H1 (cell line): Measurements from ENCODE around the gene RANBP2. TPM values are rescaled to one million over a fixed set of nuclear protein-coding genes. Genes with fewer than 3 reads are reported as not detected.

Source experiments
- ATF3 ChIP-seq: IDR thresholded peaks from 2 replicates; pipeline ENCODE4 v1.6.1; 2011; ENCODE audit warnings: low read depth, mild to moderate bottlenecking, low read length; ENCODE audit not compliant: insufficient read depth
- BCL11A ChIP-seq, 2 experiments: IDR thresholded peaks; one replicate each; pipeline ENCODE4 v1.6.1; 2011; ENCODE audit warnings: low read depth in 2 of 2, low read length in 2 of 2, mild to moderate bottlenecking in 2 of 2
- CEBPB ChIP-seq: IDR thresholded peaks from 2 replicates; pipeline ENCODE4 v1.6.1; 2012; ENCODE audit warnings: low read depth, low read length
- CTBP2 ChIP-seq: IDR thresholded peaks from 2 replicates; pipeline ENCODE4 v1.7.0; 2011; ENCODE audit warnings: borderline replicate concordance, mild to moderate bottlenecking, moderate library complexity, mixed read lengths, low read length; ENCODE audit not compliant: insufficient read depth, insufficient read length
- EP300 ChIP-seq, 2 experiments: IDR thresholded peaks; 1 replicate in 1 of 2; 2 replicates in 1 of 2; pipeline ENCODE4 v1.6.1; 2011 to 2012; ENCODE audit warnings: low read depth in 2 of 2, low read length in 2 of 2, mild to moderate bottlenecking in 2 of 2, borderline replicate concordance in 1 of 2, inconsistent platforms in 1 of 2, moderate library complexity in 1 of 2
- EZH2 ChIP-seq: fragments of 200-600 bp; sonication (generic); IDR thresholded peaks from 2 replicates; pipeline ENCODE4 v1.7.1; 2012; ENCODE audit warnings: low read depth, mild to moderate bottlenecking, moderate library complexity, low read length, inconsistent platforms; ENCODE audit not compliant: severe bottlenecking
- JUN ChIP-seq: IDR thresholded peaks from 2 replicates; pipeline ENCODE4 v1.6.1; 2011; ENCODE audit warnings: low read depth, mild to moderate bottlenecking, improper control_type of control experiment, low read length
- JUND ChIP-seq: IDR thresholded peaks from 2 replicates; pipeline ENCODE4 v1.6.1; 2011; ENCODE audit warnings: mild to moderate bottlenecking, improper control_type of control experiment, low read length
- KDM1A ChIP-seq: fragments of 200-600, 300-600 bp; sonication (generic); IDR thresholded peaks from 2 replicates; pipeline ENCODE4 v1.7.1; 2016; ENCODE audit warnings: mild to moderate bottlenecking, low read length, borderline replicate concordance
- KDM5A ChIP-seq: fragments of 200-600 bp; IDR thresholded peaks from 2 replicates; pipeline ENCODE4 v1.7.1; 2012; ENCODE audit warnings: mild to moderate bottlenecking, low read length, inconsistent platforms, mixed read lengths
- MAFK ChIP-seq: IDR thresholded peaks from 2 replicates; pipeline ENCODE4 v1.6.1; 2012; ENCODE audit warnings: low read depth, mild to moderate bottlenecking, improper control_type of control experiment, low read length
- MAX ChIP-seq: IDR thresholded peaks from 2 replicates; pipeline ENCODE4 v1.6.1; 2012; ENCODE audit warnings: inconsistent platforms
- POU5F1 ChIP-seq: IDR thresholded peaks from 2 replicates; pipeline ENCODE4 v1.6.1; 2011; ENCODE audit warnings: low read depth, mild to moderate bottlenecking, low read length, moderate library complexity
- RNF2 ChIP-seq: fragments of 200-900, 300-1000 bp; sonication (generic); IDR thresholded peaks from 2 replicates; pipeline ENCODE4 v1.7.1; 2016; ENCODE audit warnings: borderline replicate concordance, low read depth, mild to moderate bottlenecking, antibody characterized with exemption, low read length; ENCODE audit not compliant: poor library complexity, severe bottlenecking; ENCODE audit errors: missing control alignments
- SIN3A ChIP-seq, 2 experiments: IDR thresholded peaks in 1 of 2; conservative IDR thresholded peaks in 1 of 2; 2 replicates each; pipeline ENCODE4 v1.6.1; 2011 to 2012; ENCODE audit warnings: low read length in 2 of 2, improper control_type of control experiment in 1 of 2, low read depth in 1 of 2, mild to moderate bottlenecking in 1 of 2
- SIX5 ChIP-seq: IDR thresholded peaks from 2 replicates; pipeline ENCODE4 v1.6.1; 2011; ENCODE audit warnings: mild to moderate bottlenecking, low read depth, low read length
- SP4 ChIP-seq: IDR thresholded peaks from 2 replicates; pipeline ENCODE4 v1.6.1; 2012; ENCODE audit warnings: low read length, inconsistent platforms
- TBP ChIP-seq: IDR thresholded peaks from 2 replicates; pipeline ENCODE4 v1.6.1; 2011; ENCODE audit warnings: low read depth, low read length, improper control_type of control experiment
- TEAD4 ChIP-seq: IDR thresholded peaks from 2 replicates; pipeline ENCODE4 v1.6.1; 2012; ENCODE audit warnings: low read depth, low read length, inconsistent platforms, mixed read lengths
- YY1 ChIP-seq: IDR thresholded peaks from 2 replicates; pipeline ENCODE4 v1.6.1; 2011; ENCODE audit warnings: low read depth, mild to moderate bottlenecking, low read length
- polyA plus RNA-seq, 7 experiments: library from polyadenylated mRNA; depleted of rRNA in 3 of 7; stranded (reverse) in 5 of 7; unstranded in 2 of 7; fragments of >200 nt in 5 of 7; fragments of 200-250 nt in 2 of 7; gene quantifications; 1 replicate in 5 of 7; 2 replicates in 1 of 7; 4 replicates in 1 of 7; pipeline versions ENCODE4 v1.2.1 to v1.2.3, GENCODE V29; 2011 to 2013; ENCODE audit warnings: missing spikeins in 2 of 7, mixed read lengths in 2 of 7
- total RNA-seq: library from RNA; stranded (reverse); fragmentation: NEBNext Ultra II Directional; extraction: Animal tissue kit (Norgen Biotek cat#: 25700); gene quantifications from 2 replicates; pipeline ENCODE4 v1.2.1, GENCODE V29; 2021
- TF ChIP-seq, protein P1 (sequence below): IDR thresholded peaks from 2 replicates; pipeline ENCODE4 v1.6.1; 2011; ENCODE audit warnings: low read length, improper control_type of control experiment

Gene RANBP2
- total and polyA plus RNA-seq, 2 of the 8 experiments (the other 6 are each of a cell fraction or from before 2014, with no cell fraction given), result 8.2 to 95.9 TPM

GRCh38 chr2:108719149-108720044 is at the start of gene RANBP2 (continued):
- TF ChIP-seq RNF2 (no peak), KDM1A (no peak), ATF3 (peak; percentile 80), CEBPB (no peak), YY1 (no peak), JUN (no peak), MAFK (no peak), POU5F1 (no peak), EP300 (IDR thresholded peaks at IDR 0.05; ENCODE audit: borderline replicate concordance in 1 of 2, low read depth in 2 of 2, low read length in 2 of 2) (peak in 1 of 2 experiments; percentile 18; a peak in 1 of 3 replicates), BCL11A (IDR thresholded peaks at IDR 0.05; ENCODE audit: low read depth in 2 of 2, low read length in 2 of 2) (no peak), JUND (no peak; the same call in 1 of the 2 replicates), CTBP2 (no peak), SIX5 (no peak), KDM5A (peak; percentile 42; the same call in 1 of the 2 replicates), SP4 (no peak), EZH2 (no peak), TEAD4 (no peak), SIN3A (conservative IDR thresholded peaks at IDR 0.05 in 1 of 2, IDR thresholded peaks at IDR 0.05 in 1 of 2; ENCODE audit: low read depth in 1 of 2, low read length in 2 of 2) (peak in 1 of 2 experiments; percentile 81; a peak in 2 of 4 replicates), MAX (peak; percentile 99), TBP (peak; percentile 93)
- TF ChIP-seq, protein P1, sequence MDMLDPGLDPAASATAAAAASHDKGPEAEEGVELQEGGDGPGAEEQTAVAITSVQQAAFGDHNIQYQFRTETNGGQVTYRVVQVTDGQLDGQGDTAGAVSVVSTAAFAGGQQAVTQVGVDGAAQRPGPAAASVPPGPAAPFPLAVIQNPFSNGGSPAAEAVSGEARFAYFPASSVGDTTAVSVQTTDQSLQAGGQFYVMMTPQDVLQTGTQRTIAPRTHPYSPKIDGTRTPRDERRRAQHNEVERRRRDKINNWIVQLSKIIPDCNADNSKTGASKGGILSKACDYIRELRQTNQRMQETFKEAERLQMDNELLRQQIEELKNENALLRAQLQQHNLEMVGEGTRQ, result peak; percentile 23; the same call in 1 of the 2 replicates
